B cell (primary cell): ENCODE data around the gene PILRB.
"Not testable (repeated sequence)": the region's sequence is repeated elsewhere in the genome, so short reads cannot be mapped to it uniquely, and the experiment has no call there.

Experiments used
- EZH2 ChIP-seq: IDR thresholded peaks from 2 replicates; pipeline ENCODE4 v1.6.1; 2012; ENCODE audit warnings: borderline replicate concordance, low read depth, mild to moderate bottlenecking, moderate library complexity, low read length; ENCODE audit not compliant: insufficient read depth, poor library complexity, severe bottlenecking
- TF ChIP-seq, protein P1 (sequence below): fragments of 200-600 bp; IDR thresholded peaks from one replicate; pipeline ENCODE4 v1.8.0; 2022; ENCODE audit warnings: antibody characterized with exemption, mild to moderate bottlenecking

DNA sequence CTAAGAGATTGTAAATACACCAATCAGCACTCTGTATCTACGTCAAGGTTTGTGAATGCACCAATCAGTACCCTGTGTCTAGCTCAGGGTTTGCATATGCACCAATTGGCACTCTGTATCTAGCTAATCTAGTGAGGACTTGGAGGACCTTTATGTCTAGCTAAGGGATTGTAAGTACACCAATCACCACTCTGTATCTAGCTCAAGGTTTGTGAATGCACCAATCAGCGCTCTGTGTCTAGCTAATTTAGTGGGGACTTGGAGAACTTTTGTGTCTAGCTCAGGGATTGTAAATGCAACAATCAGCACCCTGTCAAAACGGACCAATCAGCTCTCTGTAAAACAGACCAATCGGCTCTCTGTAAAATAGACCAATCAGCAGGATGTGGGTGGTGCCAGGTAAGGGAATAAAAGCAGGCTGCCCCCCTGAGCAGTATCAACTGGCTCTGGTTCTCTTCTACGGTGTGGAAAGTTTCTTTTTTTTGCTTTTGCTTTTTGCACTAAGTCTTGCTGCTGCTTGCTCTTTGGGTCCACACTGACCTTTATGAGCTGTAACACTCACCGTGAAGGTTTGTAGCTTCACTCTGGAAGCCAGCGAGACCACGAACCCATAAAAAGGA lies 24.4 kb downstream of the PILRB start:
- TF ChIP-seq, protein P1, sequence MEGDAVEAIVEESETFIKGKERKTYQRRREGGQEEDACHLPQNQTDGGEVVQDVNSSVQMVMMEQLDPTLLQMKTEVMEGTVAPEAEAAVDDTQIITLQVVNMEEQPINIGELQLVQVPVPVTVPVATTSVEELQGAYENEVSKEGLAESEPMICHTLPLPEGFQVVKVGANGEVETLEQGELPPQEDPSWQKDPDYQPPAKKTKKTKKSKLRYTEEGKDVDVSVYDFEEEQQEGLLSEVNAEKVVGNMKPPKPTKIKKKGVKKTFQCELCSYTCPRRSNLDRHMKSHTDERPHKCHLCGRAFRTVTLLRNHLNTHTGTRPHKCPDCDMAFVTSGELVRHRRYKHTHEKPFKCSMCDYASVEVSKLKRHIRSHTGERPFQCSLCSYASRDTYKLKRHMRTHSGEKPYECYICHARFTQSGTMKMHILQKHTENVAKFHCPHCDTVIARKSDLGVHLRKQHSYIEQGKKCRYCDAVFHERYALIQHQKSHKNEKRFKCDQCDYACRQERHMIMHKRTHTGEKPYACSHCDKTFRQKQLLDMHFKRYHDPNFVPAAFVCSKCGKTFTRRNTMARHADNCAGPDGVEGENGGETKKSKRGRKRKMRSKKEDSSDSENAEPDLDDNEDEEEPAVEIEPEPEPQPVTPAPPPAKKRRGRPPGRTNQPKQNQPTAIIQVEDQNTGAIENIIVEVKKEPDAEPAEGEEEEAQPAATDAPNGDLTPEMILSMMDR = not testable (repeated sequence)
- not testable (repeated sequence) for TF ChIP-seq EZH2
